Measurements from ENCODE around the gene PSG5. TPM values are rescaled to one million over a fixed set of nuclear protein-coding genes. Genes with fewer than 3 reads are reported as not detected.
"Not testable (repeated sequence)": the region's sequence is repeated elsewhere in the genome, so short reads cannot be mapped to it uniquely, and the experiment has no call there.

PSG5 gene
- total and polyA plus RNA-seq, 2 experiments from 2014 or later = 0.32 TPM; not detected in 1

DNA sequence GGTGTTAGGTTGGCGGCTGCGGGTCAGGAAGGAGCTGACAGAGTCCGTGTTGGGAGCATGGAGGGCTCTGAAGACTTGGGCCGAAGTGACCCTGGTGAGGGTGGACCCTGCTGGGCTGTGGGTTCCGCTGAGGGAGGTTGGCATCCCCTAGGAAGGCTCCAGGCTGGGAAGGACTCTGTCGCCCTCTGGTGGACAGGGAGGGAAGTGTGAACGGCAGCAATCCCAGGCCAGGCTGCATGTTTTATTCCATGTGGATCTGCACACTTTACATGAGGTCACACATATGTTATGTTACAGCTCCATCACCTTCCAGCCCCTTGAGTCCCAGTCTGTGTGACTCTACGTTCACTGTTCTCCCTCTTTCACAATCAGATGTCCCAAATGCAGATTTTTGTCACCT is 20.8 kb upstream of the PSG5 start:
- not testable (repeated sequence) for H3K36me3 ChIP-seq (ENCODE audit: insufficient read depth); H3F3A ChIP-seq (replicated peaks; ENCODE audit: low read depth); H3K27me3 Mint-ChIP-seq (ENCODE audit: insufficient read depth, low read depth, poor library complexity); H3K79me2 ChIP-seq (replicated peaks; ENCODE audit: insufficient read depth); H3K27ac ChIP-seq (ENCODE audit: low read depth); H3K4me3 Mint-ChIP-seq; H3K27me3 ChIP-seq (ENCODE audit: insufficient read depth); H3K4me2 ChIP-seq; H4K20me1 ChIP-seq (replicated peaks; ENCODE audit: insufficient read depth); H3K4me1 Mint-ChIP-seq; ATAC-seq; H2AFZ ChIP-seq; H3K36me3 Mint-ChIP-seq (ENCODE audit: low read depth); H3K4me3 ChIP-seq; H3K27ac Mint-ChIP-seq; H3K9me2 ChIP-seq (ENCODE audit: insufficient read depth); H3K4me1 ChIP-seq (ENCODE audit: insufficient read depth)
- DNase-seq (ENCODE audit: low spot score) = peak; percentile 20
- H3K9me3 Mint-ChIP-seq = peaks cover 80% of the 10 kb centered on the region
- TF ChIP-seq, protein P1, sequence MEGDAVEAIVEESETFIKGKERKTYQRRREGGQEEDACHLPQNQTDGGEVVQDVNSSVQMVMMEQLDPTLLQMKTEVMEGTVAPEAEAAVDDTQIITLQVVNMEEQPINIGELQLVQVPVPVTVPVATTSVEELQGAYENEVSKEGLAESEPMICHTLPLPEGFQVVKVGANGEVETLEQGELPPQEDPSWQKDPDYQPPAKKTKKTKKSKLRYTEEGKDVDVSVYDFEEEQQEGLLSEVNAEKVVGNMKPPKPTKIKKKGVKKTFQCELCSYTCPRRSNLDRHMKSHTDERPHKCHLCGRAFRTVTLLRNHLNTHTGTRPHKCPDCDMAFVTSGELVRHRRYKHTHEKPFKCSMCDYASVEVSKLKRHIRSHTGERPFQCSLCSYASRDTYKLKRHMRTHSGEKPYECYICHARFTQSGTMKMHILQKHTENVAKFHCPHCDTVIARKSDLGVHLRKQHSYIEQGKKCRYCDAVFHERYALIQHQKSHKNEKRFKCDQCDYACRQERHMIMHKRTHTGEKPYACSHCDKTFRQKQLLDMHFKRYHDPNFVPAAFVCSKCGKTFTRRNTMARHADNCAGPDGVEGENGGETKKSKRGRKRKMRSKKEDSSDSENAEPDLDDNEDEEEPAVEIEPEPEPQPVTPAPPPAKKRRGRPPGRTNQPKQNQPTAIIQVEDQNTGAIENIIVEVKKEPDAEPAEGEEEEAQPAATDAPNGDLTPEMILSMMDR (conservative IDR thresholded peaks at IDR 0.05; ENCODE audit: low read depth in 2 of 2) = peak; percentile 42 to 64

DNA sequence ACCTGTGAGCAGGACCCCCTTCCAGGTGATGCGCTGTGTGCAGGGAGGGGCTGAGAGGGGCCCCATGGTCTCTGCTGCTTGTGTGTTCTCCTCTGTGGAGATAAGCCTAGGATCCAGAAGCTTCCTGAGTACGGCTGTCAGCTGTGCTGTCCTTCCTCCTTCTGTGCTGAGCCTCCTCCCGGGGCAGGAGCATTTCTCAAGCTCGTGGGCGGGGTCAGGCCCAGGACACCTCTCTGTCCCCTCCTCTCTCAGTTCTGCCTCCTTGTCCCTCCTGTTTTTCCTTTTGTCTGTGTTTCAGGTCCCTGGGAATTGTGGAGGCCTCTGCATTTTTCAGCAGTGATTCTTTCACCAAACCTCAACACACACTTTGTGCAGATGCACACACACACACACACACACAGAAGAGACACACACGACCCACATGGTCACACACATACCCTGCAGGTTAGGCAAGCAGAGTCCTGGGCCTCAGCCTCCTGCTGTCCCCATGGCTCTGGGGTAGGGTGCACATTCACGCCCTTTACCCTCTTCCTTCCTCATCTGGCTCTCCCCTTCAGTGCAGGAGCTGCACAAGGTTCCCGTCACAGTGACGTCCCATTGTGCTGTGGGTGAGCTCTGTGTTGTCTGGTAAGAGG is 19.3 kb upstream of the PSG5 start, which contains the start of gene PSG4:
TSS of gene PSG4 (minus strand) at position 168 of the 635 bp plus-strand sequence. CDS start at position 66, 102 bp downstream.
- not testable (repeated sequence) for H3K79me2 ChIP-seq (replicated peaks; ENCODE audit: insufficient read depth)

DNA sequence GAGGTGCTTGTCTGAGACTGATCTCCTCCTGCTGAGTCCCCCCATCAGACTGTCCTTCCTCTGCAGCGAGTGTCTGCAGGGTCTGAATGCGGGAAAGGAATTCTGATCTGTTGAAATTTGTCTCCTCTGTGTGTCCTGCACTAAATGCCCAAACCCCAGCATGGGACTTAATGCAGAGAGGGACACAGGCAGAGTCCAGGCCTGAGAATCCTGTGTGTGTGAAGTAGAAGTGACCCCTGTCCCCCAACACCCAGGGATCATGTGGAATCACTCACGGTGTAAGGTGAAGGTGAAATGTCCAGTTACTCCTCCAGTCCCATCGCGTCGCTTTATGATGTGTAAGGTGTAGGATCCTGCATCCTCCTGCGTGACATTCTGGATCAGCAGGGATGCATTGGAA is 17.3 kb upstream of the PSG5 start:
- peaks cover 90% of the 10 kb centered on the region for H3K9me3 Mint-ChIP-seq
- ATAC-seq, H3K4me3 Mint-ChIP-seq: not testable (repeated sequence)

More for the DNA sequence above, 19.3 kb upstream of the PSG5 start, which contains the start of gene PSG4:
- H3K27ac ChIP-seq (ENCODE audit: low read depth); H3K4me3 ChIP-seq; ATAC-seq; H3K4me1 ChIP-seq (ENCODE audit: insufficient read depth); H4K20me1 ChIP-seq (replicated peaks; ENCODE audit: insufficient read depth); H2AFZ ChIP-seq; H3K27me3 Mint-ChIP-seq (ENCODE audit: insufficient read depth, low read depth, poor library complexity); H3K27me3 ChIP-seq (ENCODE audit: insufficient read depth); H3F3A ChIP-seq (replicated peaks; ENCODE audit: low read depth); H3K4me3 Mint-ChIP-seq; H3K9me2 ChIP-seq (ENCODE audit: insufficient read depth); H3K36me3 ChIP-seq (ENCODE audit: insufficient read depth); H3K27ac Mint-ChIP-seq; H3K4me1 Mint-ChIP-seq; H3K4me2 ChIP-seq; DNase-seq (ENCODE audit: low spot score): not testable (repeated sequence)
- Mint-ChIP-seq H3K36me3 (ENCODE audit: low read depth) (peaks cover 12% of the 10 kb centered on the region), H3K9me3 (peaks cover 87% of the 10 kb centered on the region)

DNA sequence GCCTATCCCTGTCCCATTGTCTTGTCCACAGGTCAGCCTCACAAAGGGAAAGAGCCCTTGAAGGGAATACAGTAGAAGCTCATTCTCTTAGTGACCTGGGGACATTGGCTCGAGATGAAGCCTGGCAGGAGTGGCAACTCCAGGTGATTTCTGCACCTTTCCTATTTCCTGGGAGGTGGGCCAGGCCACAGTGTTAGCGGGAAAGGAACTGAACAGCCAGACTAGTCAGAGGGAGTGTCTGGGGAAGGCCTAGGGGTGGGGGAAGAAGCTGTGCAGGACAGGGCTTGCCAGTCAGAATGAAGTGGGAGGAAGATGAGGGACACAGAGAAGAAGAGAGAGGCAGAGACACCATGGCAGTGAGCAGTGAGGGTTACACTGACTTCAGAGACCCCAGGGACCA is 15.6 kb upstream of the PSG5 start:
- not testable (repeated sequence) for H4K20me1 ChIP-seq (replicated peaks; ENCODE audit: insufficient read depth); H3K4me3 ChIP-seq; H3K27me3 ChIP-seq (ENCODE audit: insufficient read depth); H3K27ac ChIP-seq (ENCODE audit: low read depth); H3K4me2 ChIP-seq; H3F3A ChIP-seq (replicated peaks; ENCODE audit: low read depth); H3K4me1 ChIP-seq (ENCODE audit: insufficient read depth); H3K36me3 ChIP-seq (ENCODE audit: insufficient read depth); DNase-seq (ENCODE audit: low spot score); H3K9me2 ChIP-seq (ENCODE audit: insufficient read depth); H2AFZ ChIP-seq; H3K4me3 Mint-ChIP-seq; H3K4me1 Mint-ChIP-seq; H3K27me3 Mint-ChIP-seq (ENCODE audit: insufficient read depth, low read depth, poor library complexity); H3K79me2 ChIP-seq (replicated peaks; ENCODE audit: insufficient read depth); H3K36me3 Mint-ChIP-seq (ENCODE audit: low read depth); H3K27ac Mint-ChIP-seq; ATAC-seq
- H3K9me3 Mint-ChIP-seq = peaks cover 86% of the 10 kb centered on the region

More for the DNA sequence above, 17.3 kb upstream of the PSG5 start:
- not testable (repeated sequence) for H3K27me3 ChIP-seq (ENCODE audit: insufficient read depth); H3K4me3 ChIP-seq; H3K27me3 Mint-ChIP-seq (ENCODE audit: insufficient read depth, low read depth, poor library complexity); H3K4me2 ChIP-seq; H3K4me1 Mint-ChIP-seq; H3K27ac ChIP-seq (ENCODE audit: low read depth); H3F3A ChIP-seq (replicated peaks; ENCODE audit: low read depth); H3K4me1 ChIP-seq (ENCODE audit: insufficient read depth); H3K79me2 ChIP-seq (replicated peaks; ENCODE audit: insufficient read depth); H3K9me2 ChIP-seq (ENCODE audit: insufficient read depth); H4K20me1 ChIP-seq (replicated peaks; ENCODE audit: insufficient read depth); H2AFZ ChIP-seq; H3K36me3 ChIP-seq (ENCODE audit: insufficient read depth); DNase-seq (ENCODE audit: low spot score); H3K27ac Mint-ChIP-seq
- peaks cover 15% of the 10 kb centered on the region for H3K36me3 Mint-ChIP-seq (ENCODE audit: low read depth)

DNA sequence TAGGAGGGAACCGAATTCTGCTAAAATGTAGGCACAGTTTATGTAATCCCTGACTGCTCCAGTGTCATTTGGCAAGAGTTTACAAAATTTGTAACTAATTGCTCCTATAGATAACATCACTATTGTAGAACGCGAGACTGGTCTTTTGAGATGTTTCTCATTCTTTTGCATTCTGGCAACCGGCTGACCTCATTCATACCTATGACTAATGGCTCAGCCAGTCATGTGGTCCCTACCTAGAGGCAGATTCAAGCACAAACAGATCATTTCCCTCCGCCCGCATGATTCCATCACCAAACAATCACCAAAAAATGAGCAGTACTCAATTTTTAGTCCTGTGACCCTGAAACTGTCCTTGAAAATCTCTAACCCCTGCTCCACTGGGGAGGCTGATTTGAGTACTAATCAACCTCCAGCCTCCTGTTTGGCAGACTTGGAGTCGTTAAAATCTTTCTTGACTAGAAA is 15.0 kb upstream of the PSG5 start:
- not testable (repeated sequence) for H3K27ac ChIP-seq (ENCODE audit: low read depth); H3K36me3 ChIP-seq (ENCODE audit: insufficient read depth); H3K27me3 Mint-ChIP-seq (ENCODE audit: insufficient read depth, low read depth, poor library complexity); H3K27me3 ChIP-seq (ENCODE audit: insufficient read depth); H3K79me2 ChIP-seq (replicated peaks; ENCODE audit: insufficient read depth); H3K4me3 Mint-ChIP-seq; H3K4me2 ChIP-seq; DNase-seq (ENCODE audit: low spot score); ATAC-seq; H3F3A ChIP-seq (replicated peaks; ENCODE audit: low read depth); H3K36me3 Mint-ChIP-seq (ENCODE audit: low read depth); H4K20me1 ChIP-seq (replicated peaks; ENCODE audit: insufficient read depth); H3K4me3 ChIP-seq; H3K4me1 Mint-ChIP-seq; H3K27ac Mint-ChIP-seq; H2AFZ ChIP-seq; H3K9me2 ChIP-seq (ENCODE audit: insufficient read depth); H3K4me1 ChIP-seq (ENCODE audit: insufficient read depth)
- peaks cover 89% of the 10 kb centered on the region for H3K9me3 Mint-ChIP-seq

Measured in GM23338 (cell line).